GM12873 (cell line): ENCODE results near the gene ANKRD65.

Source experiments
- CTCF ChIP-seq: IDR thresholded peaks from 2 replicates; pipeline ENCODE4 v1.5.1; 2012; ENCODE audit warnings: low read depth, mild to moderate bottlenecking, moderate library complexity, low read length, control low read depth; ENCODE audit not compliant: insufficient read depth; ENCODE audit errors: missing control alignments

The ANKRD65 gene

DNA sequence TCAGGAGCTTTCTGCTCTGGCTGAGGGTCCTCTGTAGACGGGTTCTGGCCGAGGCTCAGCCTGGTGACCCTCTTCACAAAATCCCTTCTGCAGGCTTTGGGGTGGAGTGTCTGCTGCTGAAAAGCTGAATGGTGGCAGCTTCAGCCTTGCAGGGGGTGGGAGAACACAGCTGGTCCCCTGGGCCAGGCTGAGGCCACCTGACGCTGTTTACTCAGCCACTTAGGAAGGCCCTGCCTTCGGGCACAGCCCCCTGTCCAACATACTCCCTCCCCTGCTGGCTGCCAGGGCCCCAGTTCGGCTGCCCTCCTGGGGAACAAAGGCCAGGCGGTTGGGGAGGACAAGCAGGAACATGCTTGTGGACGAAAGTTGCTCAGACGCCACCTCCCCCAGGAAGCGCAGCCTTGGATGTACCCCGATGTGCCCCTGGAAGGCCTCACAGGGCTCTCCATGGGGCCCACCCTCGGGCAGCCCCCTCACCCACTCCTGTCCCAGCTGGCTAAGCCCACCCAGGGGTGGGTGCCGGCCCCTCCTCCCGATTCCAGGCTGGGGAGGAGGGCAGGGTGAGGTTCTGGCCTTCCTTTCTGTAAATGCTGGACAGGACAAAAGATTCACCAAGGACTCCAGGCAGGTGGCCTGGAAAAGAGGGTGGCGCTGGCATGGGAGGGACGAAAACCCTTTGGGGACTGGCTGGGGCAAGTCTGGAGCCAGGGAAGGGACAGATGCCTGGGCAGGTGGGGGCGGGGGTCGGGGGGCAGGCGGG, at the start of gene ANKRD65:
TSS of gene ANKRD65 (minus strand) at position 130 of the 760 bp plus-strand sequence. CDS start 271 bp downstream, outside the sequence.
- TF ChIP-seq CTCF = no peak

DNA sequence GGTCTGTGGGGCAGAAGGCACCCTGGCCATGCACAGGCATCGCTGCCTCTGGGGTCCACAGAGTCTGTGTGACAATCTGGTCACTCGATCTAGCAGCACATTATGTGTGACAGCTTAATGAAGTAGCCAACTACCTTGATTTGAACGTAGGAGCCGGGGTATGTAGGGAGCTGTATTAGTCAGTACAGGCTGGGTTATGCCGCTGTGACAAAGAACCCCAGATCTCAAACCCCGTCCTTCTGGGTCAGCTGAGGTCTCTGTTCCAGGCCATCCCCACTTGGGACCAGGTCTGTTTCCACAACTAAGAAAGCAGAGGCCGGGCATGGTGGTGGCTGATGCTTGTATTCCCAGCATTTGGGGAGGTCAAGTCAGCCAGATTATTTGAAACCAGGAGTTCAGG, 42.2 kb upstream of the ANKRD65 start:
- TF ChIP-seq CTCF = no peak

DNA sequence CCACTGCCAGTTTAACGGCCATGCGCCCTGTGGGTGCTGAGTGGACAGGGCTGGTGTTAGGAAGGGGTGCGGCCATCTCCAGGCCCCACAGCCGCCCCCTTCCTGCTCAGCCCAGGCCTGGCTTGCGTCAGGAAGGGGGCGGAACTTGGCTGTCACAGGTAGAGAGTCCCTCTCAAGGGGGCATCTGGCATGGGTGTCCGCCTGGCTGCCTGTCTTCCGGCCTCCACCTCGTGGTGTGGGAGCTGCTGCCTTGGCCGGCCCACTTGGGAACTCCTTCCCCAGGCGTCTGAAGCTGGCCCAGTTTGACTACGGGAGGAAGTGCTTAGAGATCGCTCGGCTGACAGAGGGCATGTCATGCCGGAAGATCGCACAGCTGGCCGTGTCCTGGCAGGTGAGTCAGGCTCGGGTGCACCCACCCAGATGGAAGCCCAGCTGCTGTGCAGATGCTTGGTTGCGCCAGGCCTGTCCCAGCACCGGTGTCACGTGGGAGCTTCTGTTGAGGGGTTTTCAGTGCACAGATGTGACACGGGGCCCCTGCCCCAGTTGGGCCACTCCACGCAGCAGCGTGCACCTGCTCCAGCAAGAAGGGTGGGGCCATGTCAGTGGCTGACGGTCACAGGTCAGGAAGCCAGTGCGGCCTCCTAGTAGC, 41.4 kb upstream of the ANKRD65 start:
- no peak for TF ChIP-seq CTCF

DNA sequence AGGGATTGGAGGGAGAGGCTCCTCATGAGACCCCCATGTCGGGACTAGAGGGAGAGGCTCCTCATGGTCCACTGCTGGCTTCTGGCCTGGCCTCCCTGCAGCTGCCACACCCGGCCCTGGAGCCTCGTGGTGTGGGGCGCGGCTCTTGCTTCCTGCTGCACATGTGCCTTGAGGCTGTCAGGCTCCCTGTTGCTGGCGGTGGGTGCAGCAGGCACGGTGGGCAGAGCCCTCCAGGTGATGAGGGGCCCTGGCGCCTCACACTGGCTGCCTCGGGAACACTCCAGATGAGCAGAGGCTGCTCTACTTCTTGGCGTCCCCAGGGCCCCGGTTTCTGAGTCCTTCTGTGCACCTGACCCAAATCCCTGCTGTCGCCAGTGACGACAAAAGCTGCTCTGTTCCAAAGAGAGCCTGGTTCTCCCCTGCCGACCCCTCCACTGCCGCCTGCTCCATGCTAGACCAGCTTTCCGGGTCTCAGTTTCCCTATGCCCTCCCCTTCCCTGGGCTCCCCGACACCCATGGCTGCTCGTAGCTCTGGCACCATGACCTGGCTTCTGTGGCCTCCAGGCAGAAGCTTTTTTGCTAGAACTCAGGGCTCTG, 40.7 kb upstream of the ANKRD65 start:
- TF ChIP-seq CTCF = no peak

DNA sequence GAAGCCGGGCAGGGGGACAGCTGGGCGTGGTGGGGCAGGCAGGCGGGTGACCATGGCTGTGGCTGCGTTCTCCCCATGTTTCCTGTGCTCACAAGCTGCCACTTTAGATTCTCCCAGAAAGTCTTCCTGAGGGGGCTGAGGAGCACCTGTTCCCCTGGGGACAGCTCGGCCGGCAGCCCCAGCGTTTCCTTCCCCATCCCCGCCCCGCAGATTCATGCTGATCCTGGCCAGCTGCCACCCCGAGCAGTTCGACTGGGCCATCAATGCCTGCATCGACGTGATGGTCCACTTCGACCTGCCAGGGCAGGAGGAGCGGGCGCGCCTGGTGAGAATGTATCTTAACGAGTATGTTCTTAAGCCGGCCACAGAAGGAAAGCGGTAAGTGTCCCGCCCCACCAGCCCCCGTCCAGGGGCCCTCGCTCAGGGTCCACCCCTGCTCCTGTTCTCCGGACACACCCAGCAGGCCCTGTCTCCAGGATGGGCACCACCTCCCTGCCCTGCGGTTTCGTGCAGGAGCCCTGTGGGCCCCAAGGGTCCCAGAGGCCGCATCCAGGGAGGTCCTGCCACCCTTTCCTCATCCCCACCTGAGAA, 39.6 kb upstream of the ANKRD65 start:
- TF ChIP-seq CTCF = no peak

DNA sequence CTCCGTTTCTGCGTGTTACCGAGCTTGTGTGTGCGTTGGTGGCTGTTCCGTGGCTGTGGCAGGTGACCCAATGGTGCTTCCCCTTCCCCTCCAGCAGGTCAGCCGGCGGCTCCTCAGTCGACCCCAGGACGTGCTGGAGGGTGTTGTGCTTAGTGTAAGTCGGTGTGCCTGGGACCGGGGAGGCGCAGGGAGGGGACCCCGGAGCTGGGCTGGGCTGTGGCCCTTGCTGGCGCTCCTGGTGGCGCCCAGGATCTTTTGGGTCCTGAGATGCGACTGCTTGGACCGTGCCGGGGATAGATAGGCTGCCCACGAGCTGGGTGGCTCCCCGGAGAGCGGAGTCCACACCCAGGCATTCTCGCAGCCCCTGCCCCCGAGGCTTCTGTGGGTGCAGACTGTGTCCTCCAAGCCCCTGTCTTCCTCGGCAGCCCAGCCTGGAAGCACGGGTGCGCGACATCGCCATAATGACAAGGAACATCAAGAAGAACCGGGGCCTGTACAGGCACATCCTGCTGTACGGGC, 34.3 kb upstream of the ANKRD65 start:
- TF ChIP-seq CTCF = no peak

- TF ChIP-seq CTCF = no peak
Observed at GRCh38 chr1:1452882-1453281, 31.8 kb upstream of the ANKRD65 start.
